Liver (tissue), 9 donors: ENCODE data around the gene IQCK. TPM values are rescaled to one million over a fixed set of nuclear protein-coding genes. Genes with fewer than 3 reads are reported as not detected.

Experiments used
- DNase-seq: peaks from one replicate; pipeline ENCODE4 v3.0.0-alpha.2; 2017; ENCODE audit warnings: low spot score
- H3K27ac ChIP-seq, 2 donors: one replicate each; pipeline ENCODE4 v1.7.0; 2013; ENCODE audit warnings: inconsistent platforms in 2 of 2, low read length in 2 of 2, control low read depth in 1 of 2, low read depth in 1 of 2, mild to moderate bottlenecking in 1 of 2
- H3K27me3 ChIP-seq, 4 donors: one replicate each; pipeline versions ENCODE4 v1.6.1 to v1.7.0; 2013; ENCODE audit warnings: low read length in 3 of 4, inconsistent platforms in 1 of 4, mild to moderate bottlenecking in 1 of 4, moderate library complexity in 1 of 4; ENCODE audit not compliant: control insufficient read depth in 4 of 4, insufficient read depth in 4 of 4
- H3K36me3 ChIP-seq, 4 donors: one replicate each; pipeline versions ENCODE4 v1.6.1 to v1.7.0; 2013; ENCODE audit warnings: low read length in 3 of 4, mild to moderate bottlenecking in 3 of 4, low read depth in 1 of 4, moderate library complexity in 1 of 4; ENCODE audit not compliant: control insufficient read depth in 4 of 4, insufficient read depth in 3 of 4
- H3K4me1 ChIP-seq, 4 donors: one replicate each; pipeline versions ENCODE4 v1.6.1 to v1.7.0; 2013; ENCODE audit warnings: low read length in 3 of 4, mild to moderate bottlenecking in 3 of 4, moderate library complexity in 1 of 4; ENCODE audit not compliant: control insufficient read depth in 4 of 4, insufficient read depth in 4 of 4
- H3K4me3 ChIP-seq, 3 donors: one replicate each; pipeline versions ENCODE4 v1.6.1 to v1.7.0; 2013; ENCODE audit warnings: low read length in 3 of 3, control low read depth in 1 of 3, low read depth in 1 of 3, mild to moderate bottlenecking in 1 of 3
- H3K9ac ChIP-seq, 2 donors: one replicate each; pipeline ENCODE4 v1.7.0; 2013; ENCODE audit warnings: low read length in 2 of 2, mild to moderate bottlenecking in 2 of 2, moderate library complexity in 2 of 2, control low read depth in 1 of 2, low read depth in 1 of 2
- H3K9me3 ChIP-seq, 4 donors: one replicate each; pipeline versions ENCODE4 v1.6.1 to v1.7.0; 2013; ENCODE audit warnings: low read length in 3 of 4; ENCODE audit not compliant: control insufficient read depth in 4 of 4
- ATF3 ChIP-seq: IDR thresholded peaks from 2 replicates; pipeline ENCODE4 v1.6.1; 2016; ENCODE audit warnings: antibody characterized with exemption
- CTCF ChIP-seq: fragments of 150-350 bp; IDR thresholded peaks from 2 replicates; pipeline ENCODE4 v1.5.1; 2017; ENCODE audit warnings: improper control_type of control experiment, low read depth, low read length; ENCODE audit not compliant: missing input control
- EGR1 ChIP-seq, 2 donors: IDR thresholded peaks; 2 replicates each; pipeline ENCODE4 v1.6.1; 2016 to 2018; ENCODE audit warnings: antibody characterized with exemption in 2 of 2, low read depth in 2 of 2
- FOXA1 ChIP-seq: IDR thresholded peaks from 2 replicates; pipeline ENCODE4 v1.6.1; 2016; ENCODE audit warnings: antibody characterized with exemption
- GABPA ChIP-seq, 2 donors: IDR thresholded peaks in 1 of 2; conservative IDR thresholded peaks in 1 of 2; 2 replicates each; pipeline ENCODE4 v1.6.1; 2016; ENCODE audit warnings: antibody characterized with exemption in 2 of 2, mild to moderate bottlenecking in 1 of 2, moderate library complexity in 1 of 2
- HNF4A ChIP-seq, 2 donors: conservative IDR thresholded peaks; 2 replicates each; pipeline ENCODE4 v1.6.1; 2016; ENCODE audit warnings: antibody characterized with exemption in 2 of 2, mild to moderate bottlenecking in 2 of 2
- HNF4G ChIP-seq: IDR thresholded peaks from 2 replicates; pipeline ENCODE4 v1.6.1; 2016; ENCODE audit warnings: antibody characterized with exemption
- JUND ChIP-seq, 2 donors: IDR thresholded peaks; 2 replicates each; pipeline ENCODE4 v1.6.1; 2016; ENCODE audit warnings: antibody characterized with exemption in 2 of 2
- MAX ChIP-seq: IDR thresholded peaks from 2 replicates; pipeline ENCODE4 v1.6.1; 2016; ENCODE audit warnings: antibody characterized with exemption
- NR2F2 ChIP-seq: IDR thresholded peaks from 2 replicates; pipeline ENCODE4 v1.6.1; 2016; ENCODE audit warnings: antibody characterized with exemption
- RAD21 ChIP-seq, 2 donors: IDR thresholded peaks; 2 replicates each; pipeline ENCODE4 v1.6.1; 2016; ENCODE audit warnings: antibody characterized with exemption in 2 of 2, mild to moderate bottlenecking in 2 of 2
- RXRA ChIP-seq, 2 donors: IDR thresholded peaks; 2 replicates each; pipeline ENCODE4 v1.6.1; 2017 to 2018; ENCODE audit warnings: antibody characterized with exemption in 2 of 2, mild to moderate bottlenecking in 1 of 2
- SP1 ChIP-seq: IDR thresholded peaks from 2 replicates; pipeline ENCODE4 v1.6.1; 2018; ENCODE audit warnings: antibody characterized with exemption, mild to moderate bottlenecking
- TAF1 ChIP-seq: conservative IDR thresholded peaks from 2 replicates; pipeline ENCODE4 v1.6.1; 2016; ENCODE audit warnings: antibody characterized with exemption, mild to moderate bottlenecking
- YY1 ChIP-seq: IDR thresholded peaks from 2 replicates; pipeline ENCODE4 v1.6.1; 2016; ENCODE audit warnings: antibody characterized with exemption, mild to moderate bottlenecking
- ZBTB33 ChIP-seq: IDR thresholded peaks from 2 replicates; pipeline ENCODE4 v1.6.1; 2016; ENCODE audit warnings: antibody characterized with exemption
- WGBS: extraction: QIAGEN DNeasy Blood & Tissue Kit; methylation state at CpG from one replicate; pipeline ENCODE4 v1.1.7; 2013; 5-methylcytosine and 5-hydroxymethylcytosine counted together
- polyA plus RNA-seq, 2 donors: library from polyadenylated mRNA; stranded (reverse) in 1 of 2; unstranded in 1 of 2; fragments of 200-250 nt in 1 of 2; fragments of >200 nt in 1 of 2; fragmentation: Nextera tagmentation in 1 of 2; extraction: Ambion mirVana in 1 of 2; gene quantifications; one replicate each; pipeline versions ENCODE4 v1.2.1 to v1.2.3, GENCODE V29; 2013 to 2015
- total RNA-seq, 2 donors: library from RNA; depleted of rRNA; stranded (reverse); fragments of >200 nt; gene quantifications; one replicate each; pipeline ENCODE4 v1.2.3, GENCODE V29; 2014
- donor health status: healthy.
- donor health status: healthy.
- donor health status: healthy.
- donor health status: healthy.
- donor health status: healthy.

The IQCK gene
- total and polyA plus RNA-seq, 4 donors = 2.1 to 4.4 (median 2.9) TPM

GRCh38 chr16:19707569-19708295 is 10.3 kb upstream of the IQCK start:
- TF ChIP-seq HNF4A (conservative IDR thresholded peaks at IDR 0.05) = no peak
- TF ChIP-seq SP1 = no peak
- no peak for TF ChIP-seq TAF1
- no peak for TF ChIP-seq ATF3
- TF ChIP-seq ZBTB33 = no peak
- TF ChIP-seq YY1 = no peak
- no peak for TF ChIP-seq EGR1 (IDR thresholded peaks at IDR 0.05; ENCODE audit: low read depth in 2 of 2)
- no peak for TF ChIP-seq NR2F2
- TF ChIP-seq FOXA1 = no peak
- no peak for TF ChIP-seq RXRA (IDR thresholded peaks at IDR 0.05)
- no peak for TF ChIP-seq RAD21 (IDR thresholded peaks at IDR 0.05)
- no peak for TF ChIP-seq CTCF
- no peak for TF ChIP-seq JUND (IDR thresholded peaks at IDR 0.05)
- TF ChIP-seq MAX = no peak
- no peak for TF ChIP-seq GABPA (IDR thresholded peaks at IDR 0.05 in 1 of 2, conservative IDR thresholded peaks at IDR 0.05 in 1 of 2)
- H3K36me3 ChIP-seq = peaks cover 10 to 29% (median 16%) of the 10 kb centered on the region in 4 donors
- H3K27me3 ChIP-seq = no peaks in the 10 kb centered on the region
- H3K27ac ChIP-seq = no peak overlapping the region
- H3K4me1 ChIP-seq = no peaks in the 10 kb centered on the region
- DNase-seq = no peak
- 95% methylated on average over 22 of the region's 22 CpGs for WGBS
- no peak overlapping the region for H3K4me3 ChIP-seq
- no peaks in the 10 kb centered on the region for H3K9me3 ChIP-seq
- no peak overlapping the region for H3K9ac ChIP-seq

GRCh38 chr16:19708296-19709205 is 9.5 kb upstream of the IQCK start:
- TF ChIP-seq YY1 = no peak
- TF ChIP-seq RXRA (IDR thresholded peaks at IDR 0.05) = no peak
- TF ChIP-seq TAF1 = no peak
- no peak for TF ChIP-seq MAX
- no peak for TF ChIP-seq SP1
- no peak for TF ChIP-seq CTCF
- TF ChIP-seq HNF4G = no peak
- TF ChIP-seq GABPA (IDR thresholded peaks at IDR 0.05 in 1 of 2, conservative IDR thresholded peaks at IDR 0.05 in 1 of 2) = no peak
- no peak for TF ChIP-seq ATF3
- no peak for TF ChIP-seq NR2F2
- TF ChIP-seq RAD21 (IDR thresholded peaks at IDR 0.05) = no peak
- TF ChIP-seq EGR1 (IDR thresholded peaks at IDR 0.05; ENCODE audit: low read depth in 2 of 2) = no peak
- Histone ChIP-seq H3K36me3 (peaks cover 10 to 31% (median 16%) of the 10 kb centered on the region in 4 donors), H3K27ac (no peak overlapping the region), H3K4me1 (no peaks in the 10 kb centered on the region), H3K9me3 (no peaks in the 10 kb centered on the region), H3K9ac (no peak overlapping the region), H3K27me3 (no peaks in the 10 kb centered on the region), H3K4me3 (no peak overlapping the region)
- 85% methylated on average over 18 of the region's 18 CpGs for WGBS
- DNase-seq = no peak
